Coronary artery (tissue), 2 donors: ENCODE results near the gene RAB5IF.
"Not testable (repeated sequence)": the region's sequence is repeated elsewhere in the genome, so short reads cannot be mapped to it uniquely, and the experiment has no call there.

Source experiments
- DNase-seq: peaks from one replicate; pipeline ENCODE4 v3.0.0-alpha.2; 2017; ENCODE audit warnings: low spot score
- H3K27ac ChIP-seq, 2 donors: fragments of 200-600 bp; sonication (generic); one replicate each; pipeline ENCODE4 v1.5.1; 2016 to 2019
- H3K4me3 ChIP-seq: fragments of 200-600 bp; sonication (generic); 2 replicates; pipeline ENCODE4 v1.5.1; 2016; ENCODE audit warnings: mild to moderate bottlenecking, moderate library complexity
- TF ChIP-seq, protein P1 (sequence below): fragments of 200-600 bp; sonication (generic); IDR thresholded peaks from one replicate; pipeline ENCODE4 v1.5.1; 2019; ENCODE audit warnings: antibody characterized with exemption

Gene RAB5IF, protein sequence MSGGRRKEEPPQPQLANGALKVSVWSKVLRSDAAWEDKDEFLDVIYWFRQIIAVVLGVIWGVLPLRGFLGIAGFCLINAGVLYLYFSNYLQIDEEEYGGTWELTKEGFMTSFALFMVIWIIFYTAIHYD

DNA sequence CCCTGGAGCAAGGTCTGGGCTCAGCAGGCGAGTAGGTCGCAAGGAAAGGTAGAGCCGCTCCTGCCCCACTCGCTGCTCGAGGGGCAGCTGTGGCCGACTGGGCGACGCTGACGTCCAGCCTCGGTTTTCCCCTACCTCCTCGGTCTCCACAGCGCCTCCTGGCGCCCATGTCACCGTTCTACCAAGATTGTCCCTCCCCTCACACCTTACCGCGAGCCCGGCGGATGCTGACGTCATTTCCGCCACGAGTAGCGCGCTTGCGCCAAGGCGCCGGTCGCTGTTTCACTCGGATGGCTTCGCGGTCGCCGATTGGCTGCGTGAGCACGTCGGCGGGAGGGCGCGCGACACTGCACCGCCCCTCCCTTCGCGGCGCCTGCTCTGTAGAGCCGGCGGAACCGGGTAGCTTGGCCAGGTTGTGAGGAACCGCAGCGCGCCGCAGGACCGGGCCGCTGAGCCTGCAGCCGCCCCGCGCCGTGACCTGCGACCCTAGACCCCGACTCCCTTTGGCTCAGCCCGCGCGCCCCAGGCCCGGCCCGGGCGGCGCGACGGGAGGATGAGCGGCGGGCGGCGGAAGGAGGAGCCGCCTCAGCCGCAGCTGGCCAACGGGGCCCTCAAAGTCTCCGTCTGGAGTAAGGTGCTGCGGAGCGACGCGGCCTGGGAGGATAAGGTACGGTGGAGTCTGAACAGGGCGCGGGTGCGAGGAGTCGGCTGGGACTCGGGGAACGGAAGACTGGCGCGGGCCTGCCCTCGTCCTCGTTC, at the start of gene RAB5IF:
RAB5IF (plus strand) TSS at position 381 of the 759 bp plus-strand sequence; CDS start at position 554, 173 bp downstream.
- TF ChIP-seq, protein P1, sequence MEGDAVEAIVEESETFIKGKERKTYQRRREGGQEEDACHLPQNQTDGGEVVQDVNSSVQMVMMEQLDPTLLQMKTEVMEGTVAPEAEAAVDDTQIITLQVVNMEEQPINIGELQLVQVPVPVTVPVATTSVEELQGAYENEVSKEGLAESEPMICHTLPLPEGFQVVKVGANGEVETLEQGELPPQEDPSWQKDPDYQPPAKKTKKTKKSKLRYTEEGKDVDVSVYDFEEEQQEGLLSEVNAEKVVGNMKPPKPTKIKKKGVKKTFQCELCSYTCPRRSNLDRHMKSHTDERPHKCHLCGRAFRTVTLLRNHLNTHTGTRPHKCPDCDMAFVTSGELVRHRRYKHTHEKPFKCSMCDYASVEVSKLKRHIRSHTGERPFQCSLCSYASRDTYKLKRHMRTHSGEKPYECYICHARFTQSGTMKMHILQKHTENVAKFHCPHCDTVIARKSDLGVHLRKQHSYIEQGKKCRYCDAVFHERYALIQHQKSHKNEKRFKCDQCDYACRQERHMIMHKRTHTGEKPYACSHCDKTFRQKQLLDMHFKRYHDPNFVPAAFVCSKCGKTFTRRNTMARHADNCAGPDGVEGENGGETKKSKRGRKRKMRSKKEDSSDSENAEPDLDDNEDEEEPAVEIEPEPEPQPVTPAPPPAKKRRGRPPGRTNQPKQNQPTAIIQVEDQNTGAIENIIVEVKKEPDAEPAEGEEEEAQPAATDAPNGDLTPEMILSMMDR, result peak; percentile 71

DNA sequence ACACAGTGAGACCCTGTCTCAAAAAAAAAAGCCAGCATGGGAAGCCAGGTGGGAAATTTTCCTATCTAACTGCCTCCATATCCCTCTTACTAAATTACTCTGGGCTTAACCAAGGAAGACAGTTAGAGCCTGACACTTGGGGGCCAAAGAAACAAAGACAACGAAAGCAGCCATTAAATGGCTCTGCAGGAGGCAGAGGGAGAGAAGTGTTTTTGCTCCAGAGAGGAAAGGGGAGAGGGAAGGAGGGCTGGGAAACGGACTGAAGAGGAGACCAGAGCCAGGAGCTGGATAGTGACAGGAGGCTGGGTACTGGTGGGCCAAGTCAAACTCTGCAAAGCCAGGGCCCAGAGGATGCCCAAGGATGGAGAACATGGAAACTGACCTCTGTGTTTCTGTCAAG, 42.9 kb upstream of the RAB5IF start:
- Histone ChIP-seq H3K27ac (no peak overlapping the region), H3K4me3 (no peak overlapping the region)
- no peak for DNase-seq
- TF ChIP-seq, protein P1, result no peak

More for the DNA sequence above, at the start of gene RAB5IF:
- H3K27ac ChIP-seq, result peak within 1 kb of the TSS; percentile 79 to 89
- DNase-seq, result peak; percentile 99
- peak within 1 kb of the TSS; percentile 95 for H3K4me3 ChIP-seq

DNA sequence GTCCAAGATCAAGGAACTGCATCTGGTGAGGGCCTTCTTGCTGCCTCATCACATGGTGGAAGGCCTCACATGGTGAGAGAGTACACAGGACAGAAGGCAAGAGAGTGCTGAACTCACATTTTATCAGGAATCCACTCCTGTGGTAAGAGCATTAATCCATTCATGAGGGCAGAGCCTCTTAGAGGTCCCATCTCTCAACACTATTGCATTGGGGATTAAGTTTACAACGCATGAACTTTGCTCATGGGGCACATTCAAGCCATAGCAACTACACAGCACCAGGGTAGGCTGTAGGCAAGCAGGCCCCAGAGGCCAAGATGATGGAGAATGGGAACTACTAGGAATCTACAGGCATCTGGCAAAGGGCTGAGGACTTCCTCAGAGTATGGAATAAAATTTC, 42.2 kb upstream of the RAB5IF start:
- TF ChIP-seq, protein P1, result no peak

DNA sequence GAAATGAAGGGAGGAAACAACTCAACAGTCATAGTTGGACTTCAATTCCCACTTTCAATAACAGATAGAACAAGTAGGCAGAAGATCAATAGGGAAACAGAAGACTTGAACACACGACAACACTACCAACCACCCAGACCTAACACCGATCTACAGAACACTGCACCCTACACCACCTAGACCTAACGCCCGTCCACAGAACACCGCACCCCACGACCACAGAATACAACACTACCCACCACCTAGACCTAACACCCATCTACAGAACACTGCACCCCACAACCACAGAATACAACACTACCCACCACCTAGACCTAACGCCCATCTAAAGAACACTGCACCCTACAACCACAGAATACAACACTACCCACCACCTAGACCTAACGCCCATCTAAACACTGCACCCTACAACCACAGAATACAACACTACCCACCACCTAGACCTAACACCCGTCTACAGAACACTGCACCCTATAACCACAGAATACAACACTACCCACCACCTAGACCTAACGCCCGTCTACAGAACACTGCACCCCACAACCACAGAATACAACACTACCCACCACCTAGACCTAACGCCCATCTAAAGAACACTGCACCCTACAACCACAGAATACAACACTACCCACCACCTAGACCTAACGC, 41.4 kb upstream of the RAB5IF start:
- H3K27ac ChIP-seq, DNase-seq, H3K4me3 ChIP-seq: not testable (repeated sequence)

More for the DNA sequence above, 42.2 kb upstream of the RAB5IF start:
- Histone ChIP-seq H3K27ac (no peak overlapping the region), H3K4me3 (no peak overlapping the region)
- DNase-seq, result no peak

DNA sequence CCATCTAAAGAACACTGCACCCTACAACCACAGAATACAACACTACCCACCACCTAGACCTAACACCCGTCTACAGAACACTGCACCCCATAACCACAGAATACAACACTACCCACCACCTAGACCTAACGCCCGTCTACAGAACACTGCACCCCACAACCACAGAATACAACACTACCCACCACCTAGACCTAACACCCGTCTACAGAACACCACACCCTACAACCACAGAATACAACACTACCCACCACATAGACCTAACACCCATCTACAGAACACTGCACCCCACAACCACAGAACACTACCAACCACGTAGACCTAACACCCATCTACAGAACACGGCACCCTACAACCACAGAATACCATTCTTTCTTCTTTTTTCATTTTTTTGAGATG, 40.9 kb upstream of the RAB5IF start:
- not testable (repeated sequence) for H3K27ac ChIP-seq, H3K4me3 ChIP-seq, DNase-seq

DNA sequence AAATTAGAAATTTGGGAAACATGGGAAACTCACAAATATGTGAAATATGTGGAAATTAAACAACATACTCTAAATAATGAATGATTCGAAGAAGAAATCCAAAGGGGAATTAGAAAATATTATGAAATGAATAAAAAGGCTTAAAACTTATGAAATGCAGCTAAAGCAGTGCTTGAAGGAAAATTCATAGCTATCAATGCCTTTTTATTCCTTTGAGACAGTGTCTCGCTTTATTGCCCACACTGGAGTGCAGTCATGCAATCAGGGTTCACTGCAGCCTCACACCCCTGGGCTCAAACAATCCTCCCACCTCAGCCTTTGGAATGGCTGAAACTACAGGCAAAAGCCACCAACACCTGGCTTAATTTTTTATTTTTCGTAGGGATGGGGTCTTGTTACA, 40.1 kb upstream of the RAB5IF start:
- TF ChIP-seq, protein P1, result no peak
- Histone ChIP-seq H3K4me3 (no peak overlapping the region), H3K27ac (no peak overlapping the region)
- no peak for DNase-seq

DNA sequence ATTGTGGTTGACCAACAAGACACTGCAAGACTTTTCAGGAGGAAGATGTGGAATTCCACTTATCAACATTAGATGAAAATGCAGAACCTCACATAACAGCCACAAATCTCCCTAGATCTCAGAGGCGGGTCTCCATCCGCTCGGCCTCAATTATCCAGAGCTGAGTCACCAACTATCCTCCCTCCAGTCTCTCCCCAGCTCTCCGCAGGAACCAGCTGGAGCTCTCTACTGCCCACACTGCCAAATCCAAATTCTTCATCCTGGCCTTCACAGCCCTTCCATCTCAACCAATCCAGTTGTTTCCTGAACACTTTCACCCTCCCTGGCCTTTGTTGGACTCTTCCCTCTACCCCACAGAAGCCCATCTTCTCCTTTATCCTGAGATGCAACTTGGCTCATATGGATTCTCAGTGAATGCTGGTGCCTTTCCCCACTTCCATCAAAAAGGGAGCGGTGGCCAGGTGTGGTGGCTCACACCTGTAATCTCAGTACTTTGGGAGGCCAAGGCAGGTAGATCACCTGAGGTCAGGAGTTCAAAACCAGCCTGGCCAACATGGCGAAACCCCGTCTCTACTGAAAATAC, 35.6 kb upstream of the RAB5IF start:
- TF ChIP-seq, protein P1, result no peak
- Histone ChIP-seq H3K27ac (no peak overlapping the region), H3K4me3 (no peak overlapping the region)
- DNase-seq, result no peak
